Lower lobe of right lung (tissue), 2 donors: ENCODE results near the gene AKAP1. TPM values are rescaled to one million over a fixed set of nuclear protein-coding genes. Genes with fewer than 3 reads are reported as not detected.

ENCODE experiments used
- ATAC-seq, 2 donors: fragments of 200-7000 bp; cut with Tn5 transposase; one replicate each; pipeline ENCODE4 v1.9.1; 2020 to 2022; ENCODE audit warnings: mild to moderate bottlenecking in 2 of 2, moderate library complexity in 2 of 2
- DNase-seq: peaks from one replicate; pipeline ENCODE4 v3.0.0-alpha.2; 2020
- H3K27ac ChIP-seq: fragments of 200-600 bp; one replicate; pipeline ENCODE4 v1.8.0; 2022
- H3K27me3 ChIP-seq: fragments of 200-600 bp; one replicate; pipeline ENCODE4 v1.8.0; 2022; ENCODE audit warnings: low read depth
- H3K36me3 ChIP-seq: fragments of 200-600 bp; one replicate; pipeline ENCODE4 v1.8.0; 2022; ENCODE audit warnings: mild to moderate bottlenecking
- H3K4me1 ChIP-seq: fragments of 200-600 bp; one replicate; pipeline ENCODE4 v1.8.0; 2022
- H3K4me3 ChIP-seq: fragments of 200-600 bp; one replicate; pipeline ENCODE4 v1.8.0; 2022; ENCODE audit warnings: mild to moderate bottlenecking
- H3K9me3 ChIP-seq: fragments of 200-600 bp; one replicate; pipeline ENCODE4 v1.8.0; 2022
- intact Hi-C: fragments of 100-400 bp; cut with DNase I; formaldehyde crosslinking; loops from one replicate; pipeline ENCODE4 v1.11.0; 2022
- total RNA-seq: library from RNA; stranded (reverse); fragmentation: NEBNext Ultra II Directional; extraction: Animal tissue kit (Norgen Biotek cat#: 25700); gene quantifications from one replicate; pipeline ENCODE4 v1.2.1, GENCODE V29; 2021
- TF ChIP-seq, protein P1 (sequence below): fragments of 200-600 bp; IDR thresholded peaks from one replicate; pipeline ENCODE4 v1.8.0; 2022; ENCODE audit warnings: antibody characterized with exemption, mild to moderate bottlenecking
- donor health status: DM: no; HTN: yes; CAD: no; lungs with severe emphysema.

The AKAP1 gene
- total RNA-seq, 1 donor from 2014 or later, result 54.5 TPM

DNA sequence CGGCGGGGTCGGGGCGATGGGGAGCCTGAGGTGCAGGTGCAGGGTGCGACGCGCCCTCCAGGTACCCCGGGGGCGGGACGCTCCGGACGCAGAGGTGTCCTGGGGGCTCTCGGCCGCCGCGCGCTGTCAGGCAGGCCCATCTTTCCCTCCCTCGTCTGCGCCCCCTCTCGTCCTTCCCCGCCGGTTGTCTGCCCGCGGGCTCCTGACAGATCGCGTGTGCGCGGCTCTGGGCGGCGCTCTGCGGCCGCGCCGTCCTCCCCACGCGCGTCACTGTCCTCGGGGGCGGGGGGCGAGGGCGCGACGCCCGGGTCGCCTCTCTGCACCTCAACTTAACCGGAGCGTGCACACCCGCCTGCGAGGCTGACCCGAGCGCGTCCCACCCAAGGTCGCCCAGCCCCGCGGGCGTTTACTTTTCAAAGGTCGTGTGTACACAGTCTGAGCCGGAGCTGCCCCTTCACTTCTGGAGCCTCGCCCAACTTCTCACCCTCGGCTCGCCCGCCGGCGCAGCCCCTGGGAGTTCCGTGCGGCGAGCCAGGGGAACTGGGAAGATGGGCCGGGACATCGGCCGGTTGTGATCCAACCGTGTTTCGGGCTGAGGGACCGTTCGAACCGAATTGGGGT lies 512 bp downstream of the AKAP1 start:
- Histone ChIP-seq H3K9me3 (no peaks in the 10 kb centered on the region), H3K4me1 (peaks cover 35% of the 10 kb centered on the region), H3K27me3 (no peaks in the 10 kb centered on the region), H3K36me3 (no peaks in the 10 kb centered on the region), H3K4me3 (peak overlapping the region; percentile 89), H3K27ac (peak overlapping the region; percentile 92)
- DNase-seq (peak; percentile 77), ATAC-seq (peak; percentile 62 to 71)
- intact Hi-C loops, result no loop called here
- TF ChIP-seq, protein P1, sequence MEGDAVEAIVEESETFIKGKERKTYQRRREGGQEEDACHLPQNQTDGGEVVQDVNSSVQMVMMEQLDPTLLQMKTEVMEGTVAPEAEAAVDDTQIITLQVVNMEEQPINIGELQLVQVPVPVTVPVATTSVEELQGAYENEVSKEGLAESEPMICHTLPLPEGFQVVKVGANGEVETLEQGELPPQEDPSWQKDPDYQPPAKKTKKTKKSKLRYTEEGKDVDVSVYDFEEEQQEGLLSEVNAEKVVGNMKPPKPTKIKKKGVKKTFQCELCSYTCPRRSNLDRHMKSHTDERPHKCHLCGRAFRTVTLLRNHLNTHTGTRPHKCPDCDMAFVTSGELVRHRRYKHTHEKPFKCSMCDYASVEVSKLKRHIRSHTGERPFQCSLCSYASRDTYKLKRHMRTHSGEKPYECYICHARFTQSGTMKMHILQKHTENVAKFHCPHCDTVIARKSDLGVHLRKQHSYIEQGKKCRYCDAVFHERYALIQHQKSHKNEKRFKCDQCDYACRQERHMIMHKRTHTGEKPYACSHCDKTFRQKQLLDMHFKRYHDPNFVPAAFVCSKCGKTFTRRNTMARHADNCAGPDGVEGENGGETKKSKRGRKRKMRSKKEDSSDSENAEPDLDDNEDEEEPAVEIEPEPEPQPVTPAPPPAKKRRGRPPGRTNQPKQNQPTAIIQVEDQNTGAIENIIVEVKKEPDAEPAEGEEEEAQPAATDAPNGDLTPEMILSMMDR, result peak; percentile 28

GRCh38 chr17:57086069-57086930 lies 1.3 kb downstream of the AKAP1 start:
- Histone ChIP-seq H3K36me3 (no peaks in the 10 kb centered on the region), H3K27ac (peak overlapping the region; percentile 92), H3K4me3 (peak overlapping the region; percentile 89), H3K27me3 (no peaks in the 10 kb centered on the region), H3K4me1 (peaks cover 43% of the 10 kb centered on the region), H3K9me3 (no peaks in the 10 kb centered on the region)
- intact Hi-C loops, result no loop called here
- ATAC-seq, result peak; percentile 2 to 25
- peak; percentile 58 for DNase-seq
- TF ChIP-seq, protein P1, result no peak

- intact Hi-C loops, result no loop called here
- ATAC-seq, result no peak
- no peaks in the 10 kb centered on the region for H3K9me3 ChIP-seq
- DNase-seq, result no peak
- H3K4me1 ChIP-seq, result peaks cover 51% of the 10 kb centered on the region
- no peak overlapping the region for H3K4me3 ChIP-seq
- TF ChIP-seq, protein P1, result no peak
- H3K27ac ChIP-seq, result no peak overlapping the region
- no peaks in the 10 kb centered on the region for H3K36me3 ChIP-seq
- no peaks in the 10 kb centered on the region for H3K27me3 ChIP-seq
These were observed 3.3 kb downstream of the AKAP1 start for GRCh38 chr17:57088298-57088697.

- no peak for DNase-seq
- H3K4me1 ChIP-seq, result peaks cover 41% of the 10 kb centered on the region
These were observed 4.3 kb downstream of the AKAP1 start for GRCh38 chr17:57089391-57089790.

DNA sequence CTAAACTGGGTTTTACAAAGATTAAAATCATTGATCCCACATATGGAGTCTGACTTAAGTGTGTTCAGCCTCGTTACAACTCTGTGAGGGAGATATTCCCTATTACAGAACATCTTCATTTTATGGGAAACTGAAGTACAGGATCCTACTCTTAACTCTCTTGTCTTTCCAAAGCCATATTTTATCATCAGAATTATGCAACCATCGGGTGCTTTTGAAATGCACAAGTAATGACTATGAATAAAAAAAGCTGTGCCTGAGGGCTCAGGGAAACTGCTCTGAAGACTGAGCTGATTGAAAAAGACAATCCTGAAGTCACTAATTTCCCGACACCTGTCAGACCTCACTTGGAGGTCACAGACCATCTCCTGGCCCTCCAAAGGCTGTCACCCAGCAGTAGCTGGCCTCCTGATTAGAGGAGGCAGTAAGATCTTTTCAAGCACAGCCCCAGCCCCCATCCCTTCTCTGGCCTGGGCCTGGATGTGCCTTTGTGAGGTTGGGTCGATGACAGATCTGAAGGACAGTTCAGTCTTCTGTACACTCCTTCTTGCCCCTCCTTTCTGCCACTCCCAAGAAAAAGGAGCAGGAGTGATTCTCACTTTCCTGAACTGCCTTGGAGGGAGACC lies 5.6 kb downstream of the AKAP1 start:
- Histone ChIP-seq H3K27ac (peak overlapping the region; percentile 58), H3K36me3 (no peaks in the 10 kb centered on the region), H3K27me3 (no peaks in the 10 kb centered on the region), H3K9me3 (no peaks in the 10 kb centered on the region), H3K4me3 (no peak overlapping the region), H3K4me1 (peaks cover 41% of the 10 kb centered on the region)
- TF ChIP-seq, protein P1, result no peak
- DNase-seq, result no peak
- intact Hi-C loops, result no loop called here
- ATAC-seq, result no peak

More at GRCh38 chr17:57089391-57089790, 4.3 kb downstream of the AKAP1 start:
- H3K27ac ChIP-seq, result no peak overlapping the region
- intact Hi-C loops, result no loop called here
- ATAC-seq, result no peak
- TF ChIP-seq, protein P1, result no peak
- H3K36me3 ChIP-seq, result no peaks in the 10 kb centered on the region
- H3K27me3 ChIP-seq, result no peaks in the 10 kb centered on the region
- no peak overlapping the region for H3K4me3 ChIP-seq
- no peaks in the 10 kb centered on the region for H3K9me3 ChIP-seq
